ENCODE results near the gene SAMD15.
"Not testable (repeated sequence)": the region's sequence is repeated elsewhere in the genome, so short reads cannot be mapped to it uniquely, and the experiment has no call there.

Gene SAMD15

DNA sequence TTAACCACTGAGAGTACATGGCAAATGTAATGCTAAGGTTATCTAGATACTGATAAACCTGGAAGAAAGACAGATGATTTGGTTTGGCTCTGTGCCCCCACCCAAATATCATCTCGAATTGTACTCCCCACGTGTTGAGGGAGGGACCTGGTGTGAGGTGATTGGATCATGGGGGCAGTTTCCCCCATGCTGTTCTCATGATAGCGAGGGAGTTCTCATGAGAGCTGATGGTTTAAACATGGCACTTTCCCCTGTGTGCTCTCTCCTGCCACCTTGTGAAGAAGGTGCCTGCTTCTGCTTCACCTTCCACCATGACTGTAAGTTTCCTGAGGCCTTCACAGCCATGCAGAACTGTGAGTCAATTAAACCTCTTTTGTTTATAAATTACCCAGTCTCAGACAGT, 32.0 kb downstream of the SAMD15 start:
- no peak overlapping the region for H3K4me3 Mint-ChIP-seq
- no peaks in the 10 kb centered on the region for H3K36me3 Mint-ChIP-seq (ENCODE audit: low read depth)
- H3K9me3 Mint-ChIP-seq, result no peaks in the 10 kb centered on the region
- H3K27ac Mint-ChIP-seq, result no peak overlapping the region
- peaks cover 15% of the 10 kb centered on the region for H3K4me1 Mint-ChIP-seq (ENCODE audit: low read depth)
- no peaks in the 10 kb centered on the region for H3K27me3 Mint-ChIP-seq

- not testable (repeated sequence) for H3K27me3 Mint-ChIP-seq; H3K27ac Mint-ChIP-seq; H3K4me3 Mint-ChIP-seq; H3K4me1 Mint-ChIP-seq (ENCODE audit: low read depth)
- Mint-ChIP-seq H3K36me3 (ENCODE audit: low read depth) (peaks cover 13% of the 10 kb centered on the region), H3K9me3 (peaks cover 21% of the 10 kb centered on the region)
These were observed 38.3 kb downstream of the SAMD15 start for GRCh38 chr14:77415403-77416030.

DNA sequence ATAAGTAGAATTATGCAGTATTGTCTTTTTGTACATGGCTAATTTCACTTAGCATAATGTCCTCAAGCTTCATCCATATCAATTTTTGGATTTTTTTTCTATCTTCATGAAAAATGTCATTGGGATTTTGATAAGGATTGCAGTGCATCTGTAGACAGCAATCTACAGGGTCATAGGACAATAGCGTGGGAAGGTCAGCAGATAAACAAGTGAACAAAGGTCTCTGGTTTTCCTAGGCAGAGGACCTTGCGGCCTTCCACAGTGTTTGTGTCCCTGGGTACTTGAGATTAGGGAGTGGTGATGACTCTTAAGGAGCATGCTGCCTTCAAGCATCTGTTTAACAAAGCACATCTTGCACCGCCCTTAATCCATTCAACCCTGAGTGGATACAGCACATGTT, 38.9 kb downstream of the SAMD15 start:
- H3K4me3 Mint-ChIP-seq; H3K27ac Mint-ChIP-seq; H3K4me1 Mint-ChIP-seq (ENCODE audit: low read depth); H3K27me3 Mint-ChIP-seq: not testable (repeated sequence)
- Mint-ChIP-seq H3K9me3 (peaks cover 21% of the 10 kb centered on the region), H3K36me3 (ENCODE audit: low read depth) (peaks cover 15% of the 10 kb centered on the region)

GRCh38 chr14:77416836-77417235, 39.7 kb downstream of the SAMD15 start:
- H3K4me3 Mint-ChIP-seq, result no peak overlapping the region
- peaks cover 21% of the 10 kb centered on the region for H3K9me3 Mint-ChIP-seq
- no peaks in the 10 kb centered on the region for H3K27me3 Mint-ChIP-seq
- no peak overlapping the region for H3K27ac Mint-ChIP-seq
- peaks cover 22% of the 10 kb centered on the region for H3K36me3 Mint-ChIP-seq (ENCODE audit: low read depth)
- no peaks in the 10 kb centered on the region for H3K4me1 Mint-ChIP-seq (ENCODE audit: low read depth)

DNA sequence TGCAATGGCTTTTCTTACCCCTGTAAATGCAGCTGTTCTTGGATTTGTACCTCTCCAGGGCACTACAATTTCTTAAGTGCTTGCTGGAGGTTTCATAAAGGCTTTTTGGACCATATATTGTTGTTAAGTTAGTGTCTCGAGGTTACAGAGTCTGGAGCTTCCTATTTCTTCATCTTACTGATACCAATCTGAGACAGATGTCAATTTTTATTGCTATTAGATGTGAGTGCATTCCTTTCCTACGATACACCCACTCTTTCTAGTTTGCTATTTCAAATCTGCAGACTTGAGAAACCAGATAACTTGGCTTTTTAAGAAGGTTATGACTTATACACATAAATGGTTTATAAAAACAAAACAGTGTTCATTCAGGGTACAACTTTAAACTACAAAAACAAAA, 44.0 kb downstream of the SAMD15 start:
- peaks cover 21% of the 10 kb centered on the region for H3K9me3 Mint-ChIP-seq
- H3K4me3 Mint-ChIP-seq, result no peak overlapping the region
- H3K27me3 Mint-ChIP-seq, result no peaks in the 10 kb centered on the region
- H3K4me1 Mint-ChIP-seq (ENCODE audit: low read depth), result no peaks in the 10 kb centered on the region
- no peak overlapping the region for H3K27ac Mint-ChIP-seq
- peaks cover 59% of the 10 kb centered on the region for H3K36me3 Mint-ChIP-seq (ENCODE audit: low read depth)

DNA sequence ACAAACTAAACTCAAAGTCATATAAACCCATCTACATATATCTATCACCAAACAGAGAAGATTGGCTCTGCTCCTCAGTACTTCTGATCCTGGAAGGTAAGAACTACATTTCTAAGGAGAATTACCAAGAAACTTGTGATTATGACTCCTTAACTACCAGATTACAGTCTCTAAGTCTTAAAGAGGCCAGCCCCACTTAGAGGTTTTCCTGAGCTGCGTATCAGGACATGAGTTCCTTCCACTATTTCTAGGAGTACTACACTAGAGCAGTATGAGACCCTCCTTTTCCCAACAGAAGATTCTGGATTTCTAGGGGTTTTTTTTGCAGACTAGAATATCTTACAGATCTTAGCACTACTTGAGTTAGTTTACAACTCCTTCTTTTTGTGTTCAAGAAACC, 46.2 kb downstream of the SAMD15 start, which contains the start of gene NOXRED1:
NOXRED1 (minus strand) TSS at position 101 of the 400 bp plus-strand sequence. CDS start 634 bp downstream, outside the sequence.
- no peaks in the 10 kb centered on the region for H3K4me1 Mint-ChIP-seq (ENCODE audit: low read depth)
- peaks cover 81% of the 10 kb centered on the region for H3K36me3 Mint-ChIP-seq (ENCODE audit: low read depth)
- no peak within 1 kb of the TSS for H3K4me3 Mint-ChIP-seq
- H3K27ac Mint-ChIP-seq, result no peak within 1 kb of the TSS
- H3K9me3 Mint-ChIP-seq, result peaks cover 11% of the 10 kb centered on the region
- no peaks in the 10 kb centered on the region for H3K27me3 Mint-ChIP-seq

DNA sequence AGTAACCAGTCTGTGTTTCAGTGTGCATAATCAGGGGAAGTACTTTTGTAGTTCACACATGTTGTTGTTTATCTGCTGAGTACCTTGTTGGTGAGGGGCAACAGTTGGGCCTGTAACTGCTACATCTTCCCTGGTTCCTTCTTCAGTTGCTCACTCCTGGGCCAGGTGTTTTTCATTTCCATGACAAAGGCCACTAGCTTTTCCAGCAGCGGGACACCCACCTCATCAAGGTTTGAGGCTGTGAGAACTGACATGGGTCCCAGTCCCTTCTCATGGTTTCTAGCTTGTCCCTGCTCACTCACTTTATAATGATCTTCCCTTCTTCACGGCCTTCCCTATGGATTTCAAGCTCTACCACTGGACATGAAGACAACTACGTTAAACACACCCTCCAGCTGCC, 47.7 kb downstream of the SAMD15 start:
- peaks cover 86% of the 10 kb centered on the region for H3K36me3 Mint-ChIP-seq (ENCODE audit: low read depth)
- H3K9me3 Mint-ChIP-seq, result peaks cover 4% of the 10 kb centered on the region
- no peaks in the 10 kb centered on the region for H3K4me1 Mint-ChIP-seq (ENCODE audit: low read depth)
- no peak overlapping the region for H3K4me3 Mint-ChIP-seq
- no peaks in the 10 kb centered on the region for H3K27me3 Mint-ChIP-seq
- no peak overlapping the region for H3K27ac Mint-ChIP-seq

DNA sequence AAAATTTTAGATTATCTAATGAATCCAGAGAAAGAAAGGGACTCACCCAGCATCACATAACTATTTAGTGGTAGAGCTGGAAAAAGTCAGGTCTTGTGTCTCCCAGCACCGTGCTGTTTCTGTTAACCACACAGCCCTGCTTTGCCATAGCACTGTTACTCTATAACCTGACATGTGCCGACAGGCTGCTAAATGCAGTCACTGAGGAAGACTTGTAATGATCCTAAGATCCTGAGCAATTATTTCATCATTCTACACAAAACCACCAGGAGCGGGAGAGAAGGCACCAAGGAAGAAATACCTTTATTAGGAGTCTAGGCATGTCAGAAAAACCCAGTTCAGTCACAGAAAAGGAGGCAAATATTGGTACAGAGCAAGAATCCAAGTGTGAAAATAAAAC, 49.2 kb downstream of the SAMD15 start:
- Mint-ChIP-seq H3K9me3 (no peaks in the 10 kb centered on the region), H3K4me3 (no peak overlapping the region), H3K4me1 (ENCODE audit: low read depth) (no peaks in the 10 kb centered on the region), H3K36me3 (ENCODE audit: low read depth) (peaks cover 81% of the 10 kb centered on the region), H3K27ac (no peak overlapping the region), H3K27me3 (no peaks in the 10 kb centered on the region)

DNA sequence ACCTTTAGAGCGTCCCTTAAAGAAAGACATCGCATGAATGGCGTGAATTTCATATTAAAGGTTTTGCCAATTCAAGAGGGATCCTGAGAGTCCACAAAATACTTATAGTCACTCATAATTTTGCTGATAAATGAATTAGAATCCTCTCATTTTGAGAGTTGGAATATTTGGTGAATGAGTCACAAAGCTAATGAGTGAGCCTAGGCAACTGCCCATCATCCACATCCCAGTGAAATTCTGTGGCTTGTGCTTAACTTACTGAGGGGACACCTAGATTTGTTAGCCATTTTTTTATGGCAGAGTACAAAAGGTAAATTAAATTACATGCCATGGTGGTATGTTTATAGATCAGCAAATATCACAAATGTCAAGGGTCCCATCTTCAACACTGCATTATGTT, 58.9 kb downstream of the SAMD15 start:
- H3K4me3 Mint-ChIP-seq, result no peak overlapping the region
- no peaks in the 10 kb centered on the region for H3K27me3 Mint-ChIP-seq
- H3K36me3 Mint-ChIP-seq (ENCODE audit: low read depth), result peaks cover 47% of the 10 kb centered on the region
- H3K27ac Mint-ChIP-seq, result no peak overlapping the region
- no peaks in the 10 kb centered on the region for H3K4me1 Mint-ChIP-seq (ENCODE audit: low read depth)
- no peaks in the 10 kb centered on the region for H3K9me3 Mint-ChIP-seq

DNA sequence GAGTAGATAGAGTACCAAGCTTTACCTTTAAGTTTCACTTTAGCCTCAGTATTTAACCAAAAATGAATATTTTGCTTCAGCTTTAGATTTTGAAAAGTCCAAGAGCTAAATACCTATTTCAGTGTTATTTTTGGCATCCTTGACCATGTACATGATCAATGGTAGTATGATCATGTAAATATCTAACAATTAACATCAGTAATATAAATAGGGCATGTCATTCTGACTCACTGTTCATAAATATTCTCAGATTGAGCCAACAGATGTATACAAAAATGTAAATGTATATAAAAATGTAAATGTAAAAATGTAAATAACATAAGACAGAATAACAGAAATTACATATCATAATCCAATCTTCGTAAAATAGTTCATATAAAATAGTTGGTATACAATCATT, 61.4 kb downstream of the SAMD15 start:
- Mint-ChIP-seq H3K27ac (no peak overlapping the region), H3K36me3 (ENCODE audit: low read depth) (peaks cover 58% of the 10 kb centered on the region), H3K27me3 (no peaks in the 10 kb centered on the region), H3K9me3 (no peaks in the 10 kb centered on the region), H3K4me1 (ENCODE audit: low read depth) (no peaks in the 10 kb centered on the region), H3K4me3 (no peak overlapping the region)

GRCh38 chr14:77439861-77440260, 62.7 kb downstream of the SAMD15 start:
- Mint-ChIP-seq H3K27me3 (no peaks in the 10 kb centered on the region), H3K27ac (no peak overlapping the region), H3K36me3 (ENCODE audit: low read depth) (peaks cover 50% of the 10 kb centered on the region), H3K4me1 (ENCODE audit: low read depth) (no peaks in the 10 kb centered on the region), H3K9me3 (no peaks in the 10 kb centered on the region), H3K4me3 (no peak overlapping the region)

Data from stimulated activated naive CD8-positive, alpha-beta T cell treated with anti-CD3 and anti-CD28 coated beads, Interleukin-15, Interleukin-2, amounts not matched to agents 100 ng/mL and 50 ng/mL, for 24 hours (primary cell).